ENCODE measurements around the gene VPREB3. TPM values are rescaled to one million over a fixed set of nuclear protein-coding genes. Genes with fewer than 3 reads are reported as not detected.

Gene VPREB3
- total and polyA plus RNA-seq, 2 of the 8 experiments (the other 6 are each of a cell fraction or from before 2014, with no cell fraction given), result 0.52 to 4.6 TPM

GRCh38 chr22:23752750-23753149 is 1.5 kb downstream of the VPREB3 start (continued):
- no peak for TF ChIP-seq SAP30 (IDR thresholded peaks at IDR 0.05; ENCODE audit: insufficient read depth, insufficient replicate concordance, low read length)
- TF ChIP-seq JUND (IDR thresholded peaks at IDR 0.05; ENCODE audit: low read length), result no peak
- TF ChIP-seq RBBP5 (IDR thresholded peaks at IDR 0.05; ENCODE audit: borderline replicate concordance, low read depth, low read length), result no peak
- TF ChIP-seq MAFK (IDR thresholded peaks at IDR 0.05; ENCODE audit: low read depth, low read length), result no peak
- TF ChIP-seq SP2 (IDR thresholded peaks at IDR 0.05; ENCODE audit: low read length), result no peak
